Measurements from ENCODE around the gene TCN1.

DNA sequence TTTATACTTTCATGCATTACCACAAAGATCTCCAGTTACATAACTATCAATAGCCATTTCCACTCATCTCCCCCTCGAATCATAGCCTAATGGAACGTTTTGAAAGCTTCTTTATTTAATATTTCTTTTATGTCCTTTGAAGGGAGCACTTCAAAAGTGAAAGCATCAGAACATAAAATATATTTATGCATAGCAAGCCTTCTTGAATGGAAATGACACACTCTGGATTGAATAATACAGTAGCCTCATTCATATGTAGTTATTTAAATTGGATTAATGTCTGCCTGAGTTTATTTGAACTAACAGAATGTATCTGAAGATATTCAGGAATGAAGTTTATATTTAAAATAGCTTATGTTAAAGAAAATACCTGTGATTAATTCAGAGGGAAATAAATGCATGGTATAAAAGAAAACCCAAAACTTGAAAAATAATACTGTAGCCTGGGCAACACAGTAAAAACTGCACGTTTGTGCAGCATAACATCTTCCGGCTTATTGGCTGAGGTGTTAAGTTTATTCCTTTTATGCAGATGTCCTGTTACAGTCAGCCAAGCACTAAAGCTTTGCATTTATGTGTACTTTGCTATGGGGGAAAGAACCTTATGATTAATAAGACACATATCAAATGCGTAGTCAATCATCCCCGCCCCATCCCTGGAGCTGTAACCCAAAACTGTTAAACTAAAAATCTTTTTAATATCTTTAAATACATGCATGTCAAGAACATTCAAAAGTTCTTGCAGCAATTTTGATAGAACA, 34.3 kb upstream of the TCN1 start:
- TF ChIP-seq, protein P1, sequence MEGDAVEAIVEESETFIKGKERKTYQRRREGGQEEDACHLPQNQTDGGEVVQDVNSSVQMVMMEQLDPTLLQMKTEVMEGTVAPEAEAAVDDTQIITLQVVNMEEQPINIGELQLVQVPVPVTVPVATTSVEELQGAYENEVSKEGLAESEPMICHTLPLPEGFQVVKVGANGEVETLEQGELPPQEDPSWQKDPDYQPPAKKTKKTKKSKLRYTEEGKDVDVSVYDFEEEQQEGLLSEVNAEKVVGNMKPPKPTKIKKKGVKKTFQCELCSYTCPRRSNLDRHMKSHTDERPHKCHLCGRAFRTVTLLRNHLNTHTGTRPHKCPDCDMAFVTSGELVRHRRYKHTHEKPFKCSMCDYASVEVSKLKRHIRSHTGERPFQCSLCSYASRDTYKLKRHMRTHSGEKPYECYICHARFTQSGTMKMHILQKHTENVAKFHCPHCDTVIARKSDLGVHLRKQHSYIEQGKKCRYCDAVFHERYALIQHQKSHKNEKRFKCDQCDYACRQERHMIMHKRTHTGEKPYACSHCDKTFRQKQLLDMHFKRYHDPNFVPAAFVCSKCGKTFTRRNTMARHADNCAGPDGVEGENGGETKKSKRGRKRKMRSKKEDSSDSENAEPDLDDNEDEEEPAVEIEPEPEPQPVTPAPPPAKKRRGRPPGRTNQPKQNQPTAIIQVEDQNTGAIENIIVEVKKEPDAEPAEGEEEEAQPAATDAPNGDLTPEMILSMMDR (IDR thresholded peaks at IDR 0.05 in 4 of 5, conservative IDR thresholded peaks at IDR 0.05 in 1 of 5) = no peak
- no peak for TF ChIP-seq POLR2A (IDR thresholded peaks at IDR 0.05)
